HG02938 (cell line): ENCODE results near the gene JAG1.
"Not testable (repeated sequence)": the region's sequence is repeated elsewhere in the genome, so short reads cannot be mapped to it uniquely, and the experiment has no call there.

Experiments used
- ATAC-seq: cut with Tn5 transposase; IDR thresholded peaks from one replicate; pipeline ENCODE4 v1.9.1; 2021; ENCODE audit warnings: mild to moderate bottlenecking, moderate library complexity; ENCODE audit not compliant: unreplicated experiment

The JAG1 gene

GRCh38 chr20:10617549-10618133 is 56.2 kb downstream of the JAG1 start:
- not testable (repeated sequence) for ATAC-seq

GRCh38 chr20:10616212-10616611 is 57.6 kb downstream of the JAG1 start:
- no peak for ATAC-seq

- no peak for ATAC-seq
Measured at GRCh38 chr20:10613911-10614310, 59.9 kb downstream of the JAG1 start.

- not testable (repeated sequence) for ATAC-seq
Measured at GRCh38 chr20:10613426-10613825, 60.4 kb downstream of the JAG1 start.

GRCh38 chr20:10611357-10611756 is 62.4 kb downstream of the JAG1 start:
- ATAC-seq = no peak

GRCh38 chr20:10610251-10610650 is 63.5 kb downstream of the JAG1 start:
- ATAC-seq = no peak

GRCh38 chr20:10609770-10610169 is 64.0 kb downstream of the JAG1 start:
- ATAC-seq = no peak

GRCh38 chr20:10609276-10609675 is 64.5 kb downstream of the JAG1 start:
- ATAC-seq = no peak

GRCh38 chr20:10605547-10606195 is 68.1 kb downstream of the JAG1 start:
- no peak for ATAC-seq

- ATAC-seq = no peak
Measured at GRCh38 chr20:10604865-10605440, 68.8 kb downstream of the JAG1 start.

GRCh38 chr20:10603971-10604864 is 69.6 kb downstream of the JAG1 start:
- ATAC-seq = no peak

GRCh38 chr20:10603378-10603777 is 70.4 kb downstream of the JAG1 start:
- no peak for ATAC-seq

- no peak for ATAC-seq
Measured at GRCh38 chr20:10602221-10602871, 71.5 kb downstream of the JAG1 start.

GRCh38 chr20:10597637-10598036 is 76.2 kb downstream of the JAG1 start:
- no peak for ATAC-seq

GRCh38 chr20:10596710-10597121 is 77.1 kb downstream of the JAG1 start:
- no peak for ATAC-seq

- ATAC-seq = no peak
Measured at GRCh38 chr20:10595985-10596384, 77.8 kb downstream of the JAG1 start.

GRCh38 chr20:10595266-10595665 is 78.5 kb downstream of the JAG1 start:
- ATAC-seq = no peak

- no peak for ATAC-seq
Measured at GRCh38 chr20:10594296-10594868, 79.4 kb downstream of the JAG1 start.

- ATAC-seq = no peak
Measured at GRCh38 chr20:10591946-10592521, 81.8 kb downstream of the JAG1 start.

GRCh38 chr20:10590950-10591671 is 82.7 kb downstream of the JAG1 start:
- no peak for ATAC-seq
